Activated naive CD8-positive, alpha-beta T cell (primary cell): ENCODE results near the gene RRP9.

Experiments used
- H3K27ac Mint-ChIP-seq: one replicate; pipeline ENCODE4 v1.8.0; 2021; ENCODE audit warnings: mixed read lengths
- H3K27me3 Mint-ChIP-seq: one replicate; pipeline ENCODE4 v1.8.0; 2021; ENCODE audit warnings: mixed read lengths
- H3K36me3 Mint-ChIP-seq: one replicate; pipeline ENCODE4 v1.8.0; 2021; ENCODE audit warnings: mixed read lengths
- H3K4me1 Mint-ChIP-seq: one replicate; pipeline ENCODE4 v1.8.0; 2021; ENCODE audit warnings: low read depth, mixed read lengths
- H3K4me3 Mint-ChIP-seq: one replicate; pipeline ENCODE4 v1.8.0; 2021; ENCODE audit warnings: mild to moderate bottlenecking, mixed read lengths
- H3K9me3 Mint-ChIP-seq: one replicate; pipeline ENCODE4 v1.8.0; 2021; ENCODE audit warnings: low read depth, mixed read lengths

The RRP9 gene

GRCh38 chr3:51975852-51976549 is 34.3 kb upstream of the RRP9 start:
- Mint-ChIP-seq H3K9me3 (no peaks in the 10 kb centered on the region), H3K4me1 (peaks cover 28% of the 10 kb centered on the region), H3K36me3 (no peaks in the 10 kb centered on the region), H3K27ac (peak overlapping the region; percentile 88), H3K4me3 (peak overlapping the region; percentile 95), H3K27me3 (no peaks in the 10 kb centered on the region)

GRCh38 chr3:51974963-51975851 is 33.5 kb upstream of the RRP9 start, which contains the start of gene ABHD14A:
Gene ABHD14A, plus strand, starts transcription at chr3:51975064. Its CDS starts 72 bp downstream, at chr3:51975136.
- H3K4me1 Mint-ChIP-seq = peaks cover 30% of the 10 kb centered on the region
- no peaks in the 10 kb centered on the region for H3K27me3 Mint-ChIP-seq

GRCh38 chr3:51974277-51974962 is 32.7 kb upstream of the RRP9 start:
- Mint-ChIP-seq H3K4me1 (peaks cover 30% of the 10 kb centered on the region), H3K9me3 (no peaks in the 10 kb centered on the region)

More at GRCh38 chr3:51974963-51975851, 33.5 kb upstream of the RRP9 start, which contains the start of gene ABHD14A:
- no peaks in the 10 kb centered on the region for H3K9me3 Mint-ChIP-seq
- peak within 1 kb of the TSS; percentile 95 for H3K4me3 Mint-ChIP-seq
- H3K27ac Mint-ChIP-seq = peak within 1 kb of the TSS; percentile 94
- no peaks in the 10 kb centered on the region for H3K36me3 Mint-ChIP-seq

GRCh38 chr3:51971350-51971749 is 29.6 kb upstream of the RRP9 start:
- peak overlapping the region; percentile 13 for H3K4me3 Mint-ChIP-seq

More at GRCh38 chr3:51974277-51974962, 32.7 kb upstream of the RRP9 start:
- H3K4me3 Mint-ChIP-seq = peak overlapping the region; percentile 95
- H3K27ac Mint-ChIP-seq = peak overlapping the region; percentile 94
- no peaks in the 10 kb centered on the region for H3K27me3 Mint-ChIP-seq
- no peaks in the 10 kb centered on the region for H3K36me3 Mint-ChIP-seq

GRCh38 chr3:51970606-51971300 is 29.0 kb upstream of the RRP9 start:
- Mint-ChIP-seq H3K36me3 (peaks cover 2% of the 10 kb centered on the region), H3K4me3 (peak overlapping the region; percentile 54), H3K27ac (no peak overlapping the region), H3K9me3 (no peaks in the 10 kb centered on the region), H3K27me3 (no peaks in the 10 kb centered on the region), H3K4me1 (peaks cover 32% of the 10 kb centered on the region)

More at GRCh38 chr3:51971350-51971749, 29.6 kb upstream of the RRP9 start:
- Mint-ChIP-seq H3K27me3 (no peaks in the 10 kb centered on the region), H3K27ac (no peak overlapping the region), H3K4me1 (peaks cover 32% of the 10 kb centered on the region), H3K9me3 (no peaks in the 10 kb centered on the region), H3K36me3 (peaks cover 2% of the 10 kb centered on the region)

- Mint-ChIP-seq H3K27ac (no peak overlapping the region), H3K4me1 (peaks cover 28% of the 10 kb centered on the region), H3K9me3 (no peaks in the 10 kb centered on the region), H3K36me3 (peaks cover 5% of the 10 kb centered on the region), H3K27me3 (no peaks in the 10 kb centered on the region), H3K4me3 (no peak overlapping the region)
These were observed 28.1 kb upstream of the RRP9 start for GRCh38 chr3:51969841-51970240.

GRCh38 chr3:51968883-51969678 is 27.4 kb upstream of the RRP9 start:
- Mint-ChIP-seq H3K4me3 (peak overlapping the region; percentile 80), H3K27ac (no peak overlapping the region), H3K36me3 (peaks cover 5% of the 10 kb centered on the region), H3K4me1 (peaks cover 26% of the 10 kb centered on the region), H3K27me3 (no peaks in the 10 kb centered on the region), H3K9me3 (no peaks in the 10 kb centered on the region)

- H3K4me3 Mint-ChIP-seq = peak overlapping the region; percentile 80
- H3K4me1 Mint-ChIP-seq = peaks cover 20% of the 10 kb centered on the region
- no peak overlapping the region for H3K27ac Mint-ChIP-seq
- H3K9me3 Mint-ChIP-seq = no peaks in the 10 kb centered on the region
- no peaks in the 10 kb centered on the region for H3K27me3 Mint-ChIP-seq
- peaks cover 5% of the 10 kb centered on the region for H3K36me3 Mint-ChIP-seq
These were observed 26.6 kb upstream of the RRP9 start for GRCh38 chr3:51968170-51968775.

GRCh38 chr3:51967384-51968169 is 25.9 kb upstream of the RRP9 start, which contains the start of gene PCBP4:
Gene PCBP4, minus strand, starts transcription at chr3:51967454. Its CDS starts 6,214 bp downstream, at chr3:51961240.
- Mint-ChIP-seq H3K9me3 (no peaks in the 10 kb centered on the region), H3K4me3 (peak within 1 kb of the TSS; percentile 84), H3K36me3 (peaks cover 5% of the 10 kb centered on the region), H3K27me3 (no peaks in the 10 kb centered on the region), H3K27ac (no peak within 1 kb of the TSS), H3K4me1 (peaks cover 18% of the 10 kb centered on the region)

- Mint-ChIP-seq H3K27me3 (no peaks in the 10 kb centered on the region), H3K9me3 (no peaks in the 10 kb centered on the region)
These were observed 25.2 kb upstream of the RRP9 start for GRCh38 chr3:51966922-51967383.

GRCh38 chr3:51966486-51966885 is 24.8 kb upstream of the RRP9 start:
- no peaks in the 10 kb centered on the region for H3K27me3 Mint-ChIP-seq
- H3K27ac Mint-ChIP-seq = no peak overlapping the region

More at GRCh38 chr3:51966922-51967383, 25.2 kb upstream of the RRP9 start:
- Mint-ChIP-seq H3K36me3 (peaks cover 5% of the 10 kb centered on the region), H3K4me3 (peak overlapping the region; percentile 84), H3K4me1 (peaks cover 16% of the 10 kb centered on the region), H3K27ac (no peak overlapping the region)

GRCh38 chr3:51966016-51966415 is 24.3 kb upstream of the RRP9 start:
- Mint-ChIP-seq H3K27ac (no peak overlapping the region), H3K36me3 (peaks cover 5% of the 10 kb centered on the region), H3K4me3 (peak overlapping the region; percentile 52), H3K4me1 (peaks cover 16% of the 10 kb centered on the region), H3K27me3 (no peaks in the 10 kb centered on the region), H3K9me3 (no peaks in the 10 kb centered on the region)

More at GRCh38 chr3:51966486-51966885, 24.8 kb upstream of the RRP9 start:
- H3K4me1 Mint-ChIP-seq = peaks cover 16% of the 10 kb centered on the region
- no peaks in the 10 kb centered on the region for H3K9me3 Mint-ChIP-seq
- peak overlapping the region; percentile 84 for H3K4me3 Mint-ChIP-seq
- peaks cover 5% of the 10 kb centered on the region for H3K36me3 Mint-ChIP-seq
